ENCODE results near the gene ZNF333.

ZNF333 gene

GRCh38 chr19:14689598-14690503 lies at the start of gene ZNF333:
ZNF333 (plus strand) TSS chr19:14690048; CDS start chr19:14693492, 3,444 bp downstream.
- DNase-seq (ENCODE audit: low spot score), result peak; percentile 94

DNA sequence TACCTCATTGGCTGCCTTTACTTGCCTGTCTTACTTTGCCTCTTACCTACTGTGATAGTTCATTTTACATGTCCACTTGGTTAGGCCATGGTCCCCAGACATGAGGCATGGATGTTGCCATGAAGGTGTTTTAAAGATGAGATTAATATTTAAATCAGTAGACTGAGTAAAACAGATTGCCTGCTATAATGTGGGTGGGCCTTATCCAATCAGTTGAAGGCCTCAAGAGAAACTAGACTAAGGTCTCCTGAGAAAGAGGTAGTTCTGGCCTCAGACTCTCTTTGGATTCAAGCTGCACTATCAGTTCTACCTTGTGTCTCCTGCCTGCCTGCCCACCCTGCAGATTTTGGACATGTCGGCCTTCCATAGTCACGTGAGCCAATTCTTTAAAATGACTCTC lies 41.3 kb upstream of the ZNF333 start:
- DNase-seq (ENCODE audit: low spot score), result no peak

DNA sequence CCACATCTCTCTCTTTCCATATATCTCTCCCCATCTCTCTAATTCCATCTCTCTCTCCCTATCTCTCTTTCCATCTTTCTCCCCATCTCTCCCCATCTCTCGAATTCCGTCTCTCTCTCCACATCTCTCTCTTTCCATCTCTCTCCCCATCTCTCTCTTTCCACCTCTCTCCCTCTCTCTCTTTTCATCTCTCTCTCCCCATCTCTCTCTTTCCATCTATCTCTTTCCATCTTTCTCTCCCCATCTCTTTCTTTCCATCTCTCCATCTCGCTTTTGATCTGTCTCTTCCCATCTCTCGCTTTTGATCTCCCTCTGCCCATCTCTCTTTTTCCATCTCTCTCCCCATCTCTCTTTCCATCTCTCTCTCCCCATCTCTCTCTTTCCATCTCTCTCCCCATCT lies 40.8 kb upstream of the ZNF333 start:
- no peak for DNase-seq (ENCODE audit: low spot score)

- no peak for DNase-seq (ENCODE audit: low spot score)
Observed at GRCh38 chr19:14650161-14650560, 39.7 kb upstream of the ZNF333 start.

DNA sequence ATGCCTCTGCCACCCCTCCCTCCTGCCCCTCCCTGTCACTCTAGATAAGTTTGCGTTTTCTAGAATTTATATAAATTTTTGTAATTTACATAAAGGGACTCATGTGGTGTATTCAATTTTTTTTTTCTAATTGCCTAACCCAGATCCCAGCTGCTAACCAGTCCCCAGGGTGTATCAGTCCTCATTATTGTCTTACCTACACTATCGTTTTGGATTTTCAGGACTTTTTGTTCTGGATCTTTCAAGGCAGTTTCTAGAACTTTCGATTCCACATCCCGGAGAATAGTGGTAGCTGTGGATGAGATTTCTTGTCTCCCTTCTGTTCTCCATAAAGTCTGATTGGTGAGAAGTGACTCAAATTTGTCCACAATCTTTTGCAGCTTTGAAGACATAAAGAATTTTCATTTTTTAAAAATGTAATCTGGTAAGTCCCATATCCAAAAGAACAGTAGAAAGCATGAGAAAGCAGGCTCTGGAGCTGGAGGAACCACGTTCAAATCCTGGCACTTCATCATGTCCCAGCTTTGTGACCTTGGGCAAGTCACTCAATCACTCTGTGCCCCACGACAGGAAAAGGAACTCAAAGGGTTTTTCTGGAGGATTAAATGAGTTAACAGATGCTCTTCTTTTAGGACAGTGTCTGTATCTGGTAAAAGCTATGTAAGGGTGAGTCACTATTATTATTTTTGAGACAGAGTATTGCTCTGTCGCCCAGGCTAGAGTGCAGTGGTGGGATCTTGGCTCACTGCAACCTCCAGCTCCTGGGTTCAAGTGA lies 34.9 kb upstream of the ZNF333 start:
- no peak for DNase-seq (ENCODE audit: low spot score)

DNA sequence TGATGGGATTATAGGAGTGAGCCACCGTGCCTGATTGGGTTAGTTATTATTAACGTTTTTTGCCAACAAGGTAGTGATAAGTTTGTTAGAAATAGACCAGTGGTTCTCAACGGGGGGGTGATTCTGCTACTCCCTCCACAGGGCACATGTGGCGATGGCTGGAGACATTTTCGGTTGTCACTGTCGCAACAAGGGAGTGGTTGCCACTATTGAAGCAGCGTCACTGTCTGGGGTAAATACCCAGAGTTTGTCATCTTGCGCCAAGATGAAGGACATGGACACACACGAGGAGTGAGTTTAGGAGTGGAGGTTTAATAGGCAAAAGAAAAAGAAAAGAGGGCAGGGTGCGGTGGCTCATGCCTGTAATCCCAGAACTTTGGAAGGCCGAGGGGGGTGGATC lies 34.1 kb upstream of the ZNF333 start:
- no peak for DNase-seq (ENCODE audit: low spot score)

DNA sequence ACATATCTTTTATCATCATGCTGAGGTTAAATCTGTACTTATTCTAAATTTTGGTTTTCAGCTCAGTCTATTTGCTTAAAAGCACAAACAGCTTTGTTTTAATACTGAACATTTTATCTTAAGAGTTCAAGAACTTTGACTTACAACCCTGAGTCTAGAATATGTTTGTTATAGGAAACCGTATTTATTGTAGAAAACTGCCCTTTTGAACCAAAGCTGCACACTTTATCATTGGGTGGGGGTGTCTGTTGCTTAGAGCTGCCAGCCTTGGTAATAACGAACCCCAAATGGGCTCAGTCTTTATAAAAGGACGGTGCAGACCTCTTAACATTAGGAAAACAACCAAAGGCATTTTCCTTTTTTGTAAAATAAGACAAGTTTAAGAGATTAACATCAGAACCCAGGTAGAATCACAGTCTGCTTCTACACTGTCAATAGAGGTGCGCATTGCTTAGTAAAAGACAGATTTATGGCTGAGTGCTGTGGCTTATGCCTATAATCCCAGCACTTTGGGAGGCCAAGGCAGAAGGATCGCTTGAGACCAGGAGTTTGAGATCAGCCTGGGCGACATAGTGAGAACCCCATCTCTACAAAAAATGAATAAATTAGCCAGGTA lies 29.9 kb upstream of the ZNF333 start:
- DNase-seq (ENCODE audit: low spot score), result no peak

GRCh38 chr19:14661372-14661924 lies 28.4 kb upstream of the ZNF333 start:
- DNase-seq (ENCODE audit: low spot score), result no peak

DNA sequence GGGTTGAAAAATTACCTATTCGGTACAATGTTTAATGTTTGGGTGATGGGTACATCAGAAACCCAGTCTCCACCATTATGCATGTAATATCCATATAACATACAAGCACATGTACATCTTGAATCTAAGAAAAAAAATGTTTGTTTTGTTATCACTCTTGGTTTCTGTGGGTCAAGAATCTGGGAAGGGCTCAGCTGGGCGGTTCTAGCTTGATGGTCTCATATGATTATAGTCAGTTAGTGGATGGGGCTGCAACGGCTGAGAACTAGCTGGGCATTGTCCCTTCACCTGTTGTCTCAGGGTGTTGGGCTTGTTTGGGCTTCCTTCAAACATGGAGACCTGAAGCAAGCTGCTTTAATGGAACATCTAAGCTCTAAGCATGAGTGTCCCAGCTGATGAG lies 19.9 kb upstream of the ZNF333 start:
- no peak for DNase-seq (ENCODE audit: low spot score)

GRCh38 chr19:14670408-14670807 lies 19.4 kb upstream of the ZNF333 start:
- DNase-seq (ENCODE audit: low spot score), result no peak

DNA sequence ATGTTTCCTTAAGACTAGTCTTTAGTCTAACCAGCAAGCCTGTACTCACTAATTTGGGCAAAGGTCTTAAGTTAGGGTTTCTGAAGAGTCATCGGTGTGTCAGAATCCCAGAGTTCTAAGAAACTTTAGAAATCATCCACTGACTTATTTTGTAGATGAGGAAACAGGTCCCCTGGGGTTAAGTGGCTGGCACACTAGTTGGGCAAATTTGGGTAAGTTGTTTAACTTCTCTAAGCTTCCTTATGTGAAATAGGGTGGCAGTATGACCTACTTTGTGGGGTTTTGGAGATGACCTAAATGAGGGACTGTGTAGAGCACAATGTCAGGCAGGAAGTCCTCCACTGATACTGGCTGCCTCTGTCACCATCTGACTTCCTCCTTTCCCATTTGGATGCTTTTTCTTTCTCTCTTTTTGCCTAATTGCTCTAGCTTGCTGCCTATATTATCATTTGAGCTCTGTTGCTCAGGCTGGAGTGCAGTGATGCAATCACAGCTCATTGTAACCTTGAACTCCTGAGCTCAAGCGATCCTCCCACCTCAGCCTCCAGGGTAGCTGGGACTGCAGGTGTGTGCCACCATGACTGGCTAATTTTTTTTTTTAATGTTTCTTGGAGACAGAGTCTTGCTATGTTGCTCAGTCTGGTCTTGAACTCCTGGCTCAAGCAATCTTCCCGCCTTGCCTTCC lies 17.5 kb upstream of the ZNF333 start:
- DNase-seq (ENCODE audit: low spot score), result no peak

GRCh38 chr19:14673088-14673487 lies 16.8 kb upstream of the ZNF333 start:
- no peak for DNase-seq (ENCODE audit: low spot score)

- no peak for DNase-seq (ENCODE audit: low spot score)
Observed at GRCh38 chr19:14674764-14675163, 15.1 kb upstream of the ZNF333 start, which contains the start of gene ADGRE3. ADGRE3 (minus strand) TSS chr19:14674844; CDS start chr19:14674770, 74 bp downstream.

DNA sequence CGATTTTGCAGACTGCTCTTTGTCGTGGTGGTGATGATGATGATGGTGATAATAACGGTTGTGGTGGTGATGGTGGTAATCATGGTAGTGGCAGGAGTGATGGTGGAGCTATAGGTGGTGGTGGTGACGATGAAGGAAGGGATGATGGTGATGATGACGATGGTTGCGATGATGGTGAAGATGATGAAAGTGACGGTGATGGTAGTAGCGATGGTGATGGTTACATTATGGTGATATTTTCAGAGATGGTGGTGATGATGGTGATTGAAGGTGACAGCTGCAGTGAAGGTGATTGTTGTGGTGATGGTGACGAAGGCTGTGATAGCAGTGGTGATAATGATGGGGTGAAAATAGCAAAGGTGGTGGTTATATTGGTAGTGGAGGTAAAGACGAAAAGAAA lies 13.1 kb upstream of the ZNF333 start:
- no peak for DNase-seq (ENCODE audit: low spot score)

- DNase-seq (ENCODE audit: low spot score), result no peak
Observed at GRCh38 chr19:14677464-14677863, 12.4 kb upstream of the ZNF333 start.

- no peak for DNase-seq (ENCODE audit: low spot score)
Observed at GRCh38 chr19:14678199-14678598, 11.6 kb upstream of the ZNF333 start.

DNA sequence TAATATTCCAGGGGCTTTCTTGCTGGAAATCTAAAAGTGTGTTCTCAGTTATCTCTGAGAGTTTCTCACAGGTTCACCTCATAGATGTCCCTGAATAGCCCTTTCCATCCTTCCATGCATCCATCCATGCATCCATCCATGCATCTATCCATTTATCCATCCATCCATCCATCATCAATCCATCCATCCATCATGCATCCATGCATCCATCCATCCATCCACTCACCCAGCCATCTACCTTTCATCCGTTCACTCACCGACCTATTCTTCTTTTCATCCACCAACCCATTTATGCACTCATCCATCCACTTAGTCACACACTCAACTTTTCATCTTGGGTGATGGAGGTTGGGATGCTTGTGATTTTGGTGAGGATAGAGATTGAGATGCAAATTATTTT lies 7.8 kb upstream of the ZNF333 start:
- no peak for DNase-seq (ENCODE audit: low spot score)

- DNase-seq (ENCODE audit: low spot score), result no peak
Observed at GRCh38 chr19:14683439-14683838, 6.4 kb upstream of the ZNF333 start.

DNA sequence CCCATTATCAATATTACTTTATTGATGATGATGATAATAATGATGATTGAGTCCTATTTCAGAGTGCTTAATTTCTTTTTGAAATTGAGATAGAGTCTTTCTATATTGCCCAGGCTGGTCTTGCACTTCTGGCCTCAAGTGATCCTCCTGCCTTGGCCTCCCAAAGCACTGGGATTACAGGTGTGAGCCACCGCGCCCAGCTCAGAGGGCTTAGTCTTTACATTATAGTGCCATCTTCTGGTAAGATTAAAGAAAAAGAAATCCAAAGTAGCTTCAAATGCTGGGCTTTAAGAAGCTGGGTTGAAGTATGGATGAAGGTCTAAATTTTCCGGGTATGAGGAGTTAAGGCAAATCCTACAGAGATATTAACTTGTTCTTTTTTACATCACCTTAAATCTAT lies 3.4 kb upstream of the ZNF333 start:
- peak; percentile 17 for DNase-seq (ENCODE audit: low spot score)

GRCh38 chr19:14694641-14695266 lies 4.9 kb downstream of the ZNF333 start:
- DNase-seq (ENCODE audit: low spot score), result no peak

DNA sequence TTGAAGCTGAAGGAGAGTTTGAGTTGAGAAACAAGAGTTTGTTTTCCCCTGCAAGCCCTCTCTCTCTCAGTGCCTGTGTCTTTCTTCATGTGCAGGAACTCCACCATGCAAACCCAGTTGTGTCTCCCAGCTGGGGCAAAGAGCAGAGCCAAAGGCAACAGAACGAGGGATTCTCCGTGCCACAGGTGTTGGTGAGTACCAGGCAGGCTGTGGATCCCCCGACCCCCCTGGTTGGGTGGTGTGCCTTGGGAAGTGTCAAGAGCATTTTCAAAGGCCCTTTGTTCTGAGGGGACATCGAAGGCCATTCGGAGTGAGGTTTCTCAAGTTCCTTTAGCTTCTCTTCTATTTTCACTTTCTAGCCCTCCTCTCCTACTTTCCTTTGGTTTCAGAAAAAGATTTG lies 5.6 kb downstream of the ZNF333 start:
- no peak for DNase-seq (ENCODE audit: low spot score)
